EL (cell line): ENCODE measurements around the gene EPGN.
A peak's percentile ranks its signal among the peaks of the same experiment; 100 is the strongest.
"Not testable (repeated sequence)": the region's sequence is repeated elsewhere in the genome, so short reads cannot be mapped to it uniquely, and the experiment has no call there.

Source experiments
- DNase-seq: peaks from one replicate; pipeline ENCODE4 v3.0.0-alpha.2; 2016

The EPGN gene

GRCh38 chr4:74311696-74312313 lies 3.5 kb downstream of the EPGN start:
- peak; percentile 63 for DNase-seq

GRCh38 chr4:74314329-74314728 lies 6.1 kb downstream of the EPGN start:
- no peak for DNase-seq

- no peak for DNase-seq
Observed at GRCh38 chr4:74314944-74315343, 6.7 kb downstream of the EPGN start.

- DNase-seq = no peak
Observed at GRCh38 chr4:74315376-74315775, 7.1 kb downstream of the EPGN start.

GRCh38 chr4:74316397-74316796 lies 8.1 kb downstream of the EPGN start:
- no peak for DNase-seq

- DNase-seq = no peak
Observed at GRCh38 chr4:74317616-74318246, 9.5 kb downstream of the EPGN start.

- DNase-seq = no peak
Observed at GRCh38 chr4:74318276-74318675, 10.0 kb downstream of the EPGN start.

GRCh38 chr4:74319470-74319869 lies 11.2 kb downstream of the EPGN start:
- peak; percentile 34 for DNase-seq

GRCh38 chr4:74320559-74321118 lies 12.4 kb downstream of the EPGN start:
- peak; percentile 70 for DNase-seq

GRCh38 chr4:74322301-74322700 lies 14.0 kb downstream of the EPGN start:
- no peak for DNase-seq

- no peak for DNase-seq
Observed at GRCh38 chr4:74323663-74324062, 15.4 kb downstream of the EPGN start.

- no peak for DNase-seq
Observed at GRCh38 chr4:74324262-74324661, 16.0 kb downstream of the EPGN start.

- DNase-seq = no peak
Observed at GRCh38 chr4:74325886-74326285, 17.6 kb downstream of the EPGN start.

GRCh38 chr4:74327762-74328161 lies 19.5 kb downstream of the EPGN start:
- peak; percentile 51 for DNase-seq

- DNase-seq = peak; percentile 63
Observed at GRCh38 chr4:74328501-74328900, 20.2 kb downstream of the EPGN start.

GRCh38 chr4:74329307-74329706 lies 21.0 kb downstream of the EPGN start:
- DNase-seq = no peak

GRCh38 chr4:74330295-74330750 lies 22.1 kb downstream of the EPGN start:
- no peak for DNase-seq

- DNase-seq = no peak
Observed at GRCh38 chr4:74331252-74331651, 23.0 kb downstream of the EPGN start.

- DNase-seq = no peak
Observed at GRCh38 chr4:74331944-74332343, 23.7 kb downstream of the EPGN start.

- DNase-seq = no peak
Observed at GRCh38 chr4:74334636-74335035, 26.4 kb downstream of the EPGN start.

GRCh38 chr4:74335341-74336021 lies 27.2 kb downstream of the EPGN start:
- DNase-seq = no peak

- DNase-seq = no peak
Observed at GRCh38 chr4:74338792-74339333, 30.6 kb downstream of the EPGN start.

- no peak for DNase-seq
Observed at GRCh38 chr4:74339501-74339900, 31.2 kb downstream of the EPGN start.

GRCh38 chr4:74340421-74340820 lies 32.2 kb downstream of the EPGN start:
- not testable (repeated sequence) for DNase-seq
